ENCODE results near the gene TIAM1.

TIAM1 gene

DNA sequence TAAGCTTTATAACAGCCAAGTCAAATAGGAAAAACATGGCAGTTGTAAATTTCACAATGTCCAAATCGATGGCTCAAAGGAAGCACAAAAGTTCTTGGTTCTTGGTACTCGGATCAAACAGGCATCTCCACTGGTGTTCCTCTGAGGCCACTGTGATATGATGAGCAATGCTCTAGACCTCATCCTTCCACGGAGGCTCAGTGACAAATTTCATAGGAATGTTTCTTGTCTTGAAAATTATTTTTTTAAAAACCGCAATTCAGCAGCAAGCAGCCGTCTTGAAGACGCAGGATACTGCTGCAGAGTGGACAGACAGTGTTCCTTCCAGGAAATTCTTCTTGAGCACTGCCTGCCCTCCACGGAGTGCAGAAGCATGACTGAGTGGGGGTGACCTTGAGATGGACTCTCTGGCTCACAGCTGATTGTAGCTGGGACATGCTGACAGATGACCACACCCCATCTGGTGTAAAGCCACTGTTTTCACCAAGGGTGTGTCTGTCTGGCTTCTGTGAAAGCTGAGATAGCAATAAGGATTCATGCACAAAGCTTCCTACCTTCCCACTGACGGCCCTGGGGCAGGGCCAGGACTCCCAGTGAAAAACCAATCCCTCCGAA lies 61.9 kb downstream of the TIAM1 start:
- Histone ChIP-seq H3K4me1 (ENCODE audit: insufficient read depth, low read length) (peaks cover 17% of the 10 kb centered on the region), H3K4me3 (ENCODE audit: low read length) (no peak overlapping the region), H3K27ac (ENCODE audit: low read depth, low read length) (no peak overlapping the region), H3K27me3 (ENCODE audit: insufficient read depth, low read length) (no peaks in the 10 kb centered on the region), H3K9me3 (ENCODE audit: insufficient read depth, low read depth, low read length) (no peaks in the 10 kb centered on the region), H3K36me3 (ENCODE audit: insufficient read depth, low read length) (no peaks in the 10 kb centered on the region), H3K9ac (ENCODE audit: low read depth, low read length) (no peak overlapping the region)
- WGBS, result 92% methylated on average over 9 of the region's 9 CpGs

DNA sequence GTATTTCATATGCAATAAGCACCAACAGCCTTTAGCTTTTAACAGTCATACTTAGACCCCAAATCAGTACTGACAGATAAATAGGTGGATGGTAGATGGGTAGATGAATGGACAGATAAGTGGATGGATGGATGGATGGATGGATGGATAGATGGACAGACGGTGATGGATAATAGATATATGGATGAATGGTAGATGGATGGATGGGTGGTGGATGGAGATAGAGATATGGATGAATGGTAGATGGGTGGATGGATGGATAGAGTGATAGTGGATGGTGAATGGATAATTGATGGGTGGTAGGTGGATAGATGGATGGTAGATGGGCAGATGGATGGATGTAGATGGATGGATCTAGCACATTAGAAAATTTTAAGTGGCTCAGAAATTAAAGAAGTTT lies 62.5 kb downstream of the TIAM1 start:
- Histone ChIP-seq H3K4me3 (ENCODE audit: low read length) (no peak overlapping the region), H3K9me3 (ENCODE audit: insufficient read depth, low read depth, low read length) (no peaks in the 10 kb centered on the region), H3K27me3 (ENCODE audit: insufficient read depth, low read length) (no peaks in the 10 kb centered on the region), H3K4me1 (ENCODE audit: insufficient read depth, low read length) (peaks cover 22% of the 10 kb centered on the region), H3K36me3 (ENCODE audit: insufficient read depth, low read length) (no peaks in the 10 kb centered on the region), H3K9ac (ENCODE audit: low read depth, low read length) (no peak overlapping the region), H3K27ac (ENCODE audit: low read depth, low read length) (no peak overlapping the region)
- WGBS, result 92% methylated on average over 1 of the region's 1 CpG

DNA sequence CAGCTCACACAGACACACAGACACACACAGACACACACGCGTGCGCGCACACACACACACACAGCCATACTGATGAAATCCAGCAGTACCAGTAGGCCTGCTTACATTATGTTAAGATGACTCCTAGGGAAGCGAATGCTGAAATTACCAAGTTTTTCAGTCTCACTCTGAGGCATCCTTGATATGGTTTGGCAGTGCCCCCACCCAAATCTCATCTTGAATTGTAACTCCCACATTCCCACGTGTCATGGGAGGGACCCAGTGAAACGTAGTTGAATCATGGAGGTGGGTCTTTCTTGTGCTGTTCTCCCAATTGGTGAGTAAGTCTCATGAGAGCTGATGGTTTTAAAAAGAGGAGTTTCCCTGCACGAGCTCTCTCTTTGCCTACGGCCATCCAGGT lies 64.1 kb downstream of the TIAM1 start:
- Histone ChIP-seq H3K4me3 (ENCODE audit: low read length) (no peak overlapping the region), H3K4me1 (ENCODE audit: insufficient read depth, low read length) (peaks cover 33% of the 10 kb centered on the region), H3K9me3 (ENCODE audit: insufficient read depth, low read depth, low read length) (no peaks in the 10 kb centered on the region), H3K9ac (ENCODE audit: low read depth, low read length) (no peak overlapping the region), H3K27ac (ENCODE audit: low read depth, low read length) (no peak overlapping the region), H3K36me3 (ENCODE audit: insufficient read depth, low read length) (no peaks in the 10 kb centered on the region), H3K27me3 (ENCODE audit: insufficient read depth, low read length) (no peaks in the 10 kb centered on the region)
- WGBS, result 85% methylated on average over 9 of the region's 9 CpGs

DNA sequence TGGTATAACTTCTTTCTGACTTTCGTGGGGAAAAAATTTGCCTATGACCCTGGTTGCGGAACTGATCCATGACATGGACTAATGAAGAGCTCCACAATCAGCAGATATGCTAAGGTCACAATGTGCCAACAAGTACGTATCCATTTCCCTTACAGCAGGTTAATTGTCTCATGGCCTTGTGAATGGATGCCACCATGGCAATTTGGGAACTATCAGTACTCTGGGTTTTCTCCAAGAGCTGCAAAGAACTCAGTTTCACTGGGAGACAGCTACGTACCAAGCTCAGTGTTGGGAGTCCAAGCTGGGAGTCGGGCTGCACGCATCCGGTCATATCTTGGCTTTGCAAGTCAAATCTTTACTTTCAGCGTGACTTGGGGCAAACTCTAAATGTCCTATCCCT lies 64.8 kb downstream of the TIAM1 start:
- H3K9me3 ChIP-seq (ENCODE audit: insufficient read depth, low read depth, low read length), result no peaks in the 10 kb centered on the region
- H3K9ac ChIP-seq (ENCODE audit: low read depth, low read length), result no peak overlapping the region
- H3K27me3 ChIP-seq (ENCODE audit: insufficient read depth, low read length), result no peaks in the 10 kb centered on the region
- 95% methylated on average over 8 of the region's 8 CpGs for WGBS
- no peak overlapping the region for H3K4me3 ChIP-seq (ENCODE audit: low read length)
- no peaks in the 10 kb centered on the region for H3K36me3 ChIP-seq (ENCODE audit: insufficient read depth, low read length)
- no peak overlapping the region for H3K27ac ChIP-seq (ENCODE audit: low read depth, low read length)
- H3K4me1 ChIP-seq (ENCODE audit: insufficient read depth, low read length), result peaks cover 33% of the 10 kb centered on the region

DNA sequence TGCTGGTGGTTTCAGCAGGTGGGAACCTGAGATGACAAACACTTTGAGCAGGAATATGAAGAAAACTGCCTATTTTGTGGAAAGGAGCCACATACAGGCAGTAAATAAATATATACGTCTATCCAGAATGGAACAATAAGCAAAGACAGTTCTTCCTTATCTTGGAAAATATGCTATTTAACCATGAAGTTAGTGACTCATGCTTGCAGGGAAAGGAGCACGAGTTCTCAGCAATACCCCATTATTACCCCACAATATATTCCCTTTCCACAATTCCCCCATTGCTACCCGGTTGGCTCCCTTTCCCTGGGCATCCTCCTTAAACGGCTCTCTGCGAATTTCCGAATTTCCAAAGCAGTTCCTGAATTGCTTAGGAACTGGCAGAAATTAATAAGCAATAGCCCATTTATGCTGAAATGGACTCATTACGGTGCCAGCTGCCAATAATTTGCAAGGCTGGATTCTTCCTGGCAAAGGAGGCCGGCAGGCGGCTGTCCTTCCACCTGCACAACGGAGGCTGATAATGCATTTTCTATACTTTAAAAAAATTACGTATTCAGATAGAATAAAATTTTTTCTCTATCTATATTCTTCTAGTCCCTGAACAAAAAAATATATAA lies 65.4 kb downstream of the TIAM1 start:
- Histone ChIP-seq H3K36me3 (ENCODE audit: insufficient read depth, low read length) (no peaks in the 10 kb centered on the region), H3K9me3 (ENCODE audit: insufficient read depth, low read depth, low read length) (no peaks in the 10 kb centered on the region), H3K4me1 (ENCODE audit: insufficient read depth, low read length) (peaks cover 27% of the 10 kb centered on the region), H3K4me3 (ENCODE audit: low read length) (no peak overlapping the region), H3K27me3 (ENCODE audit: insufficient read depth, low read length) (no peaks in the 10 kb centered on the region), H3K27ac (ENCODE audit: low read depth, low read length) (no peak overlapping the region), H3K9ac (ENCODE audit: low read depth, low read length) (no peak overlapping the region)
- WGBS, result 92% methylated on average over 9 of the region's 11 CpGs

DNA sequence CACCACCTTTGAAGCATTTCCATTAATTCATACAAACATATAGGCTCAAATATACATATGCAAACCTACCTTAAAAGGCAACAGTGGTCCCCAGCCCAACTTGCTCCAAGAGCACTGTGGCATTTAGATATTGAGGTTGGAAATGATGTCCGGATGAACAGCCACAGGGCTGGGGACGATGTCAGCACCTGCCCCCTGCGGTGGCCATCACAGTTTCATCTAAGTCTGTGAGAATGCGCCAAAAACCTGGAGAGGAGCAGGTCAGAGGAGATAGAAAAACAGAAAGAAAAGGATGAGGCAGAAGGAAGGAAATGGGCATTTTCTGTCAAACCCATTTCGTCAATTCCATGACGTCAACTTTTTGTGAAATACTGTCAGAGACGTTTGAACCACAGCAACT lies 67.4 kb downstream of the TIAM1 start:
- no peaks in the 10 kb centered on the region for H3K36me3 ChIP-seq (ENCODE audit: insufficient read depth, low read length)
- H3K27ac ChIP-seq (ENCODE audit: low read depth, low read length), result no peak overlapping the region
- H3K9me3 ChIP-seq (ENCODE audit: insufficient read depth, low read depth, low read length), result no peaks in the 10 kb centered on the region
- H3K4me3 ChIP-seq (ENCODE audit: low read length), result no peak overlapping the region
- H3K27me3 ChIP-seq (ENCODE audit: insufficient read depth, low read length), result no peaks in the 10 kb centered on the region
- H3K9ac ChIP-seq (ENCODE audit: low read depth, low read length), result no peak overlapping the region
- WGBS, result 82% methylated on average over 7 of the region's 7 CpGs
- peaks cover 27% of the 10 kb centered on the region for H3K4me1 ChIP-seq (ENCODE audit: insufficient read depth, low read length)

DNA sequence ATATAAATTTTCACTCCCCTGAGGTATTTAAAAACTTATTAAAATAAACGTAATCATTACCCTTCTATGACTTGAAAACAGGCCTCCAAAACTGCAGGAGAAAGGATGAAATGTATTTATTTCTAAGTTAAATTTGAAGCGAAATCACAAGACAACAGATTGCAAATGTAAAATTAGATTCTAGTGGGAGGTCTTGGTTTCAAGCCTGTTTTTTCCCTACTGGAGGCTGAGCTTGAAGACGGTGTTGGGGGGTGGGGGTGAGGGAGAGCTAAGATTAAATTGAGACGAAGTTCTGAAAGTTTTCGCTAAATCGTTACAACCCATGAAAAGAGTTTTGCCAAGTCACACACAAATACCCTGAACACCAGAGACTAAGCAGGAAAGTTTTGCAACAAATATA lies 68.2 kb downstream of the TIAM1 start:
- WGBS, result 78% methylated on average over 2 of the region's 6 CpGs
- Histone ChIP-seq H3K4me3 (ENCODE audit: low read length) (no peak overlapping the region), H3K27me3 (ENCODE audit: insufficient read depth, low read length) (no peaks in the 10 kb centered on the region), H3K9me3 (ENCODE audit: insufficient read depth, low read depth, low read length) (no peaks in the 10 kb centered on the region), H3K9ac (ENCODE audit: low read depth, low read length) (no peak overlapping the region), H3K36me3 (ENCODE audit: insufficient read depth, low read length) (no peaks in the 10 kb centered on the region), H3K27ac (ENCODE audit: low read depth, low read length) (no peak overlapping the region), H3K4me1 (ENCODE audit: insufficient read depth, low read length) (peaks cover 27% of the 10 kb centered on the region)

DNA sequence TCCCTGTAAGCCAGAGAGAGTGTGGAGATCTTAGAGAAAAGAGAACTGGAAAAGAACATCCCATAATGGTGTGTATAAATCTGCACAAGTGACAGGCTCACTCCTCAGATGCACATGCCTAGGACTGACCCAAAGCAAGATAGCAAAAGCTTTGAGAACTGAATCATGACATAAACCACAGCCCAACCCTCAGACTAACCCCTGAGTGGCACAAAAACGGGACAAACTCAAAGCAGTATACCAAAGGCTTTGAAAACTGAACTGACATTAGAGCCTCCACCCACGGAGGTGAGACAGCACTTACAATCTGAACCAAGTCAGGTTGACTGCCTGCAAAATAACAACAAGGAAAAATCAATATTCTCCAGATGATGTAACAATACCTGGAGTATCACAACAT lies 70.8 kb downstream of the TIAM1 start:
- peaks cover 25% of the 10 kb centered on the region for H3K4me1 ChIP-seq (ENCODE audit: insufficient read depth, low read length)
- WGBS, result 87% methylated on average over 2 of the region's 2 CpGs
- no peaks in the 10 kb centered on the region for H3K27me3 ChIP-seq (ENCODE audit: insufficient read depth, low read length)
- H3K9me3 ChIP-seq (ENCODE audit: insufficient read depth, low read depth, low read length), result no peaks in the 10 kb centered on the region
- H3K4me3 ChIP-seq (ENCODE audit: low read length), result no peak overlapping the region
- no peak overlapping the region for H3K9ac ChIP-seq (ENCODE audit: low read depth, low read length)
- no peaks in the 10 kb centered on the region for H3K36me3 ChIP-seq (ENCODE audit: insufficient read depth, low read length)
- H3K27ac ChIP-seq (ENCODE audit: low read depth, low read length), result no peak overlapping the region

DNA sequence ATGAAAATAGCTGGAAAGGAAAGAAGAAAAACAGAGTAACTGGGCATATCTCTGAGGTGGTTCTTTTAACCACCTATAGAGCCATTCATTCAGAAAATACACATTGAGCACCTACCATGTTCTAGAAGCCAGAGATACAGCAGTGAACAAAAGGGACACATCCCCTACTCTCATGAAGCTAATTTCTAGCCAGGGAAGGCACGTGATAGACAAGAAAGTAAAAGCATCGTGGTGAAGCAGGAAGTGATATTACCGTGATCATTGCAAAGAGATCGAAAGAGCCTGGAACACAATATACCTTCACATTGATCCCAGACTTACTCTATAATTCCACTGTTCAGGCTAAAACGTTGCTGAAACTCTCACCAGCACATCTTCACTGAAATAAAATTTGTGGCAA lies 76.0 kb downstream of the TIAM1 start:
- H3K36me3 ChIP-seq (ENCODE audit: insufficient read depth, low read length), result no peaks in the 10 kb centered on the region
- no peak overlapping the region for H3K4me3 ChIP-seq (ENCODE audit: low read length)
- H3K27ac ChIP-seq (ENCODE audit: low read depth, low read length), result no peak overlapping the region
- no peaks in the 10 kb centered on the region for H3K4me1 ChIP-seq (ENCODE audit: insufficient read depth, low read length)
- 95% methylated on average over 5 of the region's 5 CpGs for WGBS
- H3K27me3 ChIP-seq (ENCODE audit: insufficient read depth, low read length), result no peaks in the 10 kb centered on the region
- H3K9ac ChIP-seq (ENCODE audit: low read depth, low read length), result no peak overlapping the region
- H3K9me3 ChIP-seq (ENCODE audit: insufficient read depth, low read depth, low read length), result no peaks in the 10 kb centered on the region

DNA sequence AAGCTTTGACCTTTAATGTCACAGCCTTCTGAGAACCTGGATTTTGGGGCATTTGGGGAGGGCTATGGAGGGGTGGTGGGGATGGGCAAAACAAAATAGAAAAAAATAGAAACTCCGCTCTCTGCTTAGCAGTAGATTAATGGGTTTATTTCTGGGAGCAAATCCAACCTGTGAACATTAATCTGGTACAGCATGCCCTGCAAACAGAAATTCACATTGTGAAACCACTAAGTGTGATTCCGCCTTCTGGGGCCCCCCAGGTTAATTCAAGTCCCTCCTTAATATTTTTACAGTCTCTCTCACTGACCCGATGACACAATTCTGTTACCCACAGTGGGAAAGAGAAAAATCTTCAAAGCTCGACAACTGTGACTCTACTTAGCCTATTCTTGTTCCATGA lies 76.4 kb downstream of the TIAM1 start:
- Histone ChIP-seq H3K4me3 (ENCODE audit: low read length) (no peak overlapping the region), H3K27me3 (ENCODE audit: insufficient read depth, low read length) (no peaks in the 10 kb centered on the region), H3K27ac (ENCODE audit: low read depth, low read length) (no peak overlapping the region), H3K9me3 (ENCODE audit: insufficient read depth, low read depth, low read length) (no peaks in the 10 kb centered on the region), H3K4me1 (ENCODE audit: insufficient read depth, low read length) (no peaks in the 10 kb centered on the region), H3K9ac (ENCODE audit: low read depth, low read length) (no peak overlapping the region), H3K36me3 (ENCODE audit: insufficient read depth, low read length) (no peaks in the 10 kb centered on the region)
- 96% methylated on average over 4 of the region's 4 CpGs for WGBS

DNA sequence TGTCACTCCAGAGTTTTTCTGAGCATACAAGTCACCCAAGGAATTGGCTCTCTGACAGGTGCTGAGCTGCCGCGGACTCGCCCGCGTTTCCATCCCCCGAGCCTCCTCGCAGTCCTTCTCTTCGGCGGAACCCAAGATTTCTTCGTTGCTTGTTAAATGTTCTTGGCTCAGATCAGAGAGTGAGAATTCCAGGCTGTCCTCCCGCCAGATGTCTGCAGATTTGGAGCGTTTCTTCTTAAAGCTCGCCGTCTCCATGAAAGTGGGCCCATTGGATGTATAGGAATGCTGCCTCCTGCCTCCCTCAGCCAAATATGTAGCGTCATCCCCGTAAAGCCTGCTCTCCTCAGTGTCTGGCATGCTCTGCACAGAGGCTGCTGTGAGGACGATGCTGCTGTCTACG lies 77.8 kb downstream of the TIAM1 start:
- H3K4me1 ChIP-seq (ENCODE audit: insufficient read depth, low read length), result no peaks in the 10 kb centered on the region
- H3K9ac ChIP-seq (ENCODE audit: low read depth, low read length), result no peak overlapping the region
- no peaks in the 10 kb centered on the region for H3K27me3 ChIP-seq (ENCODE audit: insufficient read depth, low read length)
- no peaks in the 10 kb centered on the region for H3K36me3 ChIP-seq (ENCODE audit: insufficient read depth, low read length)
- no peak overlapping the region for H3K4me3 ChIP-seq (ENCODE audit: low read length)
- H3K27ac ChIP-seq (ENCODE audit: low read depth, low read length), result no peak overlapping the region
- 94% methylated on average over 18 of the region's 18 CpGs for WGBS
- no peaks in the 10 kb centered on the region for H3K9me3 ChIP-seq (ENCODE audit: insufficient read depth, low read depth, low read length)

All from HUES64 (cell line).